ENCODE results near the gene MARCO. TPM values are rescaled to one million over a fixed set of nuclear protein-coding genes. Genes with fewer than 3 reads are reported as not detected.

The MARCO gene
- total and polyA plus RNA-seq, 2 of the 8 experiments (the other 6 are each of a cell fraction or from before 2014, with no cell fraction given) = not detected

DNA sequence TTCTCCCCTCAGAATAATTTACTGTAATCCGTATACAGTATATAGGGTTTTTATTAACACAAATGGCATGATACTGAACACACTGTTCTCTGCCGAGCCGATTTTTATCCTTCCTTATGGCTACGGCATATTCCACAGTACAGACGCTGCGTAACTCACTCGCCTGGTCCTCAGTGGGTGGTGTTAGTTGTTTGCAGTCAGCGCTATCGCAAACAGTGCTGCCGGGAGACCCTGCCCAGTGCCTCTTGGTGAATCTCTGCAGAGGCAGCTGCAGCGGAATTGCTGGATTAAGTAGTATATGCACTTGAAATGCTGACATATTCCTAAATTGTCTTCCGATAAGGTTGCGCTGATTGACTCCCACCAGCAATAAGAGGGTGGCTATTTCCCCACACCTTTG is 73.9 kb downstream of the MARCO start:
- no peak overlapping the region for H3K14ac ChIP-seq (ENCODE audit: insufficient read length)
- no peak overlapping the region for H2AK5ac ChIP-seq (ENCODE audit: low read depth, low read length)
- no peaks in the 10 kb centered on the region for H4K20me1 ChIP-seq (replicated peaks in 1 of 2; ENCODE audit: control insufficient read depth in 1 of 2, insufficient read depth in 2 of 2, low read length in 2 of 2)
- H3K4me2 ChIP-seq (ENCODE audit: insufficient read depth in 1 of 2, low read depth in 2 of 2, low read length in 2 of 2) = no peak overlapping the region
- peak overlapping the region; percentile 62; the same call in 1 of the 2 replicates for H2BK12ac ChIP-seq (ENCODE audit: low read depth, low read length)
- H3K79me1 ChIP-seq (ENCODE audit: low read depth, low read length) = no peaks in the 10 kb centered on the region
- no peak overlapping the region for H2BK20ac ChIP-seq (ENCODE audit: low read length)
- ChIA-PET CTCF (ENCODE audit: partially characterized antibody) (interaction anchor here (6.4 kb wide), 1 partner anchor 12 kb away, joined by 41 read pairs; no protein-coding TSS in a partner anchor), POLR2A (ENCODE audit: partially characterized antibody) (interaction anchor here (0.6 kb wide), 1 partner anchor 232 kb away, joined by 3 read pairs; no protein-coding TSS in a partner anchor)
- no peak overlapping the region for H2BK120ac ChIP-seq (replicated peaks; ENCODE audit: low read depth, low read length)
- no peak overlapping the region for H2AFZ ChIP-seq (ENCODE audit: low read length)
- H3K36me3 ChIP-seq (ENCODE audit: control insufficient read depth in 2 of 4, insufficient read depth in 4 of 4, low read length in 3 of 4) = no peaks in the 10 kb centered on the region
- WGBS, 2 experiments (ENCODE audit: extremely low coverage in 1 of 2, insufficient coverage in 1 of 2, insufficient read length in 1 of 2, insufficient replicate concordance in 2 of 2, low coverage in 1 of 2, low lambda C conversion rate in 2 of 2, missing lambda C conversion rate in 1 of 2) = 85% methylated on average over 13 of the region's 13 CpGs; no CpG with 5 or more reads in 1 of the 2 experiments
- H2BK15ac ChIP-seq (ENCODE audit: low read length) = 0 out of 2 replicates have a peak overlapping the region, but pooled peaks have one; percentile 34
- DNase-seq (ENCODE audit: low read depth in 1 of 2, low spot score in 2 of 2) (peak in 1 of 2 experiments; percentile 41), FAIRE-seq (no peak)
- no peak overlapping the region for H3K9ac ChIP-seq (replicated peaks in 1 of 4; ENCODE audit: extremely low read depth in 1 of 4, low read depth in 3 of 4, low read length in 3 of 4)
- H4K91ac ChIP-seq (replicated peaks; ENCODE audit: insufficient read length, low read length) = no peak overlapping the region
- H3K4ac ChIP-seq (replicated peaks; ENCODE audit: insufficient read length, low read depth, low read length) = no peak overlapping the region
- peaks cover 0 to 3% (median under 1%) of the 10 kb centered on the region in 4 experiments; a peak in 4 of 7 replicates for H3K4me1 ChIP-seq (replicated peaks in 1 of 4; ENCODE audit: control insufficient read depth in 3 of 4, insufficient read depth in 4 of 4, low read length in 3 of 4)
- no peak overlapping the region for H3K18ac ChIP-seq (ENCODE audit: extremely low read depth, low read length)
- no peak overlapping the region for H3K56ac ChIP-seq (replicated peaks; ENCODE audit: insufficient read length, low read depth, low read length)
- no peak overlapping the region for H4K8ac ChIP-seq (ENCODE audit: extremely low read depth, insufficient read depth, low read length)
- no peaks in the 10 kb centered on the region for H3K79me2 ChIP-seq (ENCODE audit: control insufficient read depth in 1 of 2, insufficient read depth in 2 of 2, low read length in 2 of 2)
- H3K23ac ChIP-seq (ENCODE audit: insufficient read length) = no peak overlapping the region
- no peak overlapping the region for H3K4me3 ChIP-seq (ENCODE audit: extremely low read depth in 1 of 4, insufficient read depth in 2 of 4, low read depth in 3 of 4, low read length in 4 of 4)
- no peak overlapping the region for H4K5ac ChIP-seq (ENCODE audit: insufficient read length, low read depth, low read length)
- no peaks in the 10 kb centered on the region for H3K9me3 ChIP-seq (ENCODE audit: insufficient read depth in 2 of 2, low read depth in 1 of 2, low read length in 1 of 2)
- H3K27ac ChIP-seq (ENCODE audit: low read depth, low read length) = no peak overlapping the region
- H3K23me2 ChIP-seq (ENCODE audit: low read depth, low read length) = no peaks in the 10 kb centered on the region
- peaks cover 0 to 4% (median 3%) of the 10 kb centered on the region in 4 experiments; a peak in 3 of 7 replicates for H3K27me3 ChIP-seq (replicated peaks in 1 of 4; ENCODE audit: control insufficient read depth in 3 of 4, extremely low read depth in 1 of 4, insufficient read depth in 3 of 4, low read length in 3 of 4)
- no peak overlapping the region for H2BK5ac ChIP-seq (ENCODE audit: low read depth, low read length)
- TF ChIP-seq PHF8 (conservative IDR thresholded peaks at IDR 0.05; ENCODE audit: low read depth, low read length) = no peak
- TF ChIP-seq, protein P1, sequence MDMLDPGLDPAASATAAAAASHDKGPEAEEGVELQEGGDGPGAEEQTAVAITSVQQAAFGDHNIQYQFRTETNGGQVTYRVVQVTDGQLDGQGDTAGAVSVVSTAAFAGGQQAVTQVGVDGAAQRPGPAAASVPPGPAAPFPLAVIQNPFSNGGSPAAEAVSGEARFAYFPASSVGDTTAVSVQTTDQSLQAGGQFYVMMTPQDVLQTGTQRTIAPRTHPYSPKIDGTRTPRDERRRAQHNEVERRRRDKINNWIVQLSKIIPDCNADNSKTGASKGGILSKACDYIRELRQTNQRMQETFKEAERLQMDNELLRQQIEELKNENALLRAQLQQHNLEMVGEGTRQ (IDR thresholded peaks at IDR 0.05; ENCODE audit: low read length) = no peak
- TF ChIP-seq ZNF274 (IDR thresholded peaks at IDR 0.05; ENCODE audit: borderline replicate concordance, extremely low read depth, low read length) = no peak

Measured in H1 (cell line).